Activated B cell treated with CpG ODN at 0.5 μM for 24 hours (primary cell): Measurements from ENCODE around the gene BAK1. TPM values are rescaled to one million over a fixed set of nuclear protein-coding genes. Genes with fewer than 3 reads are reported as not detected.
"Not testable (repeated sequence)": the region's sequence is repeated elsewhere in the genome, so short reads cannot be mapped to it uniquely, and the experiment has no call there.

Source experiments
- ATAC-seq: fragments of 200-7000 bp; cut with Tn5 transposase; one replicate; pipeline ENCODE4 v1.10.0; 2021; ENCODE audit warnings: low read depth, mild to moderate bottlenecking, moderate library complexity
- CTCF ChIA-PET: fragments of 350-600 bp; sonication (Branson Sonifier 250); formaldehyde crosslinking; loops from one replicate; lab custom pipeline; 2021; ENCODE audit warnings: antibody characterized with exemption; lab: Charles Lee
- POLR2A ChIA-PET: fragments of 350-600 bp; sonication (Branson Sonifier 250); formaldehyde crosslinking; loops from one replicate; lab custom pipeline; 2021; ENCODE audit warnings: antibody characterized with exemption; lab: Charles Lee
- DNase-seq: peaks from one replicate; pipeline ENCODE4 v3.0.0; 2022
- H3K27ac Mint-ChIP-seq: one replicate; pipeline ENCODE4 v1.8.0; 2020; ENCODE audit warnings: mixed read lengths
- H3K27me3 Mint-ChIP-seq: one replicate; pipeline ENCODE4 v1.8.0; 2021; ENCODE audit warnings: mixed read lengths
- H3K36me3 Mint-ChIP-seq: one replicate; pipeline ENCODE4 v1.8.0; 2021; ENCODE audit warnings: low read depth, mixed read lengths
- H3K4me1 Mint-ChIP-seq: one replicate; pipeline ENCODE4 v1.8.0; 2021; ENCODE audit warnings: mixed read lengths
- H3K4me3 Mint-ChIP-seq: one replicate; pipeline ENCODE4 v1.8.0; 2020; ENCODE audit warnings: mild to moderate bottlenecking, mixed read lengths
- H3K9me3 Mint-ChIP-seq: one replicate; pipeline ENCODE4 v1.8.0; 2020; ENCODE audit warnings: mixed read lengths
- CTCF ChIP-seq: fragments of 200-600 bp; IDR thresholded peaks from one replicate; pipeline ENCODE4 v1.8.0; 2022; ENCODE audit warnings: antibody characterized with exemption, mild to moderate bottlenecking
- intact Hi-C: fragments of 100-400 bp; cut with micrococcal nuclease; formaldehyde crosslinking; loops from one replicate; pipeline ENCODE4 v1.15.1; 2024
- total RNA-seq: library from RNA; stranded (reverse); gene quantifications from 2 replicates; pipeline ENCODE4 v1.2.3, GENCODE V29; 2022

BAK1 gene
- total RNA-seq, 1 donor from 2014 or later = 29.5 TPM

GRCh38 chr6:33597551-33598322 lies 17.7 kb upstream of the BAK1 start:
- ChIA-PET CTCF (interaction anchor here (2.0 kb wide), 1 partner anchor 10 kb away, joined by 9 read pairs; no protein-coding TSS in a partner anchor), POLR2A (interaction anchor here (0.7 to 1.7 kb wide), 6 partner anchors 9 to 114 kb away, joined by 3 to 9 read pairs (median 4); partner anchors contain the start of genes ITPR3 and UQCC2)
- no peak overlapping the region for H3K4me3 Mint-ChIP-seq
- ATAC-seq (no peak), DNase-seq (no peak)
- peak overlapping the region; percentile 35 for H3K27ac Mint-ChIP-seq
- H3K36me3 Mint-ChIP-seq = no peaks in the 10 kb centered on the region
- no peaks in the 10 kb centered on the region for H3K9me3 Mint-ChIP-seq
- intact Hi-C loops = no loop called here
- H3K27me3 Mint-ChIP-seq = no peaks in the 10 kb centered on the region
- no peak for TF ChIP-seq CTCF
- H3K4me1 Mint-ChIP-seq = peaks cover 40% of the 10 kb centered on the region

GRCh38 chr6:33596894-33597293 lies 16.8 kb upstream of the BAK1 start:
- intact Hi-C loops, ATAC-seq, H3K4me3 Mint-ChIP-seq, H3K36me3 Mint-ChIP-seq, DNase-seq, H3K27me3 Mint-ChIP-seq, H3K9me3 Mint-ChIP-seq: not testable (repeated sequence)
- ChIA-PET POLR2A (interaction anchor here (0.7 to 1.7 kb wide), 5 partner anchors 10 to 115 kb away, joined by 3 to 9 read pairs (median 4); partner anchors contain the start of genes ITPR3 and UQCC2), CTCF (interaction anchor here (2.0 kb wide), 1 partner anchor 11 kb away, joined by 9 read pairs; no protein-coding TSS in a partner anchor)
- H3K27ac Mint-ChIP-seq = peak overlapping the region; percentile 79
- peaks cover 48% of the 10 kb centered on the region for H3K4me1 Mint-ChIP-seq

GRCh38 chr6:33595001-33595846 lies 15.1 kb upstream of the BAK1 start:
- Mint-ChIP-seq H3K9me3 (no peaks in the 10 kb centered on the region), H3K27ac (no peak overlapping the region), H3K36me3 (no peaks in the 10 kb centered on the region), H3K4me1 (peaks cover 65% of the 10 kb centered on the region), H3K4me3 (no peak overlapping the region), H3K27me3 (no peaks in the 10 kb centered on the region)
- no peak for DNase-seq
- ChIA-PET CTCF (interaction anchor here (0.8 to 1.9 kb wide), 2 partner anchors 13 to 117 kb away, joined by 3 to 10 read pairs; partner anchors contain the start of gene UQCC2), POLR2A (interaction anchor here (0.5 to 4.3 kb wide), 4 partner anchors 15 to 153 kb away, joined by 3 to 37 read pairs (median 4); partner anchors contain the start of genes BAK1 and ITPR3)
- no peak for TF ChIP-seq CTCF
- intact Hi-C loops = no loop called here
- ATAC-seq = no peak

- Mint-ChIP-seq H3K4me3 (peak overlapping the region; percentile 58), H3K36me3 (no peaks in the 10 kb centered on the region), H3K4me1 (peaks cover 70% of the 10 kb centered on the region), H3K9me3 (no peaks in the 10 kb centered on the region), H3K27me3 (no peaks in the 10 kb centered on the region), H3K27ac (peak overlapping the region; percentile 93)
- TF ChIP-seq CTCF = no peak
- ATAC-seq (no peak), DNase-seq (no peak)
- ChIA-PET POLR2A (interaction anchor here (0.6 to 4.3 kb wide), 10 partner anchors 13 to 196 kb away, joined by 3 to 37 read pairs (median 10); partner anchors contain the start of genes BAK1, ITPR3, LEMD2 and UQCC2), CTCF (interaction anchor here (2.3 kb wide), 1 partner anchor 14 kb away, joined by 31 read pairs; no protein-coding TSS in a partner anchor)
- intact Hi-C loops = loop anchor here (1.0 to 5.0 kb wide), 3 partner anchors 13 to 1396 kb away; partner anchors contain the start of genes BAK1 and ITPR3
Measured at GRCh38 chr6:33593414-33593727, 13.3 kb upstream of the BAK1 start.
